ENCODE measurements around the gene MFRP. TPM values are rescaled to one million over a fixed set of nuclear protein-coding genes. Genes with fewer than 3 reads are reported as not detected.

The MFRP gene
- total RNA-seq, 2 donors from 2014 or later: not detected

GRCh38 chr11:119295178-119295577 is 51.3 kb downstream of the MFRP start:
- no peak for DNase-seq (ENCODE audit: low spot score)
- Histone ChIP-seq H3K4me1 (replicated peaks) (no peaks in the 10 kb centered on the region), H3K36me3 (no peaks in the 10 kb centered on the region), H3K9me3 (no peaks in the 10 kb centered on the region), H3K27ac (no peak overlapping the region), H3K4me3 (no peak overlapping the region), H3K27me3 (replicated peaks; ENCODE audit: insufficient read depth) (no peaks in the 10 kb centered on the region)
- TF ChIP-seq POLR2A (IDR thresholded peaks at IDR 0.05): no peak
- no peak for TF ChIP-seq CTCF (IDR thresholded peaks at IDR 0.05)
- no peak for TF ChIP-seq POLR2AphosphoS5 (IDR thresholded peaks at IDR 0.05)
- WGBS: 58% methylated on average over 3 of the region's 3 CpGs
- intact Hi-C loops (cut with DNase I): no loop called here

GRCh38 chr11:119293461-119293860 is 53.0 kb downstream of the MFRP start:
- H3K27me3 ChIP-seq (replicated peaks; ENCODE audit: insufficient read depth): no peaks in the 10 kb centered on the region
- TF ChIP-seq POLR2AphosphoS5 (IDR thresholded peaks at IDR 0.05) (no peak), POLR2A (IDR thresholded peaks at IDR 0.05) (no peak), CTCF (IDR thresholded peaks at IDR 0.05) (no peak)
- H3K4me3 ChIP-seq: no peak overlapping the region
- no peak for DNase-seq (ENCODE audit: low spot score)
- H3K36me3 ChIP-seq: no peaks in the 10 kb centered on the region
- no peaks in the 10 kb centered on the region for H3K9me3 ChIP-seq
- H3K4me1 ChIP-seq (replicated peaks): no peaks in the 10 kb centered on the region
- no peak overlapping the region for H3K27ac ChIP-seq
- 93% methylated on average over 3 of the region's 3 CpGs for WGBS
- intact Hi-C loops (cut with DNase I): no loop called here

GRCh38 chr11:119290894-119291497 is 55.5 kb downstream of the MFRP start:
- DNase-seq (ENCODE audit: low spot score): no peak
- intact Hi-C loops (cut with DNase I): no loop called here
- no peak for TF ChIP-seq POLR2A (IDR thresholded peaks at IDR 0.05)
- no peak for TF ChIP-seq CTCF (IDR thresholded peaks at IDR 0.05)
- TF ChIP-seq POLR2AphosphoS5 (IDR thresholded peaks at IDR 0.05): no peak
- no peak overlapping the region for H3K27ac ChIP-seq
- no peak overlapping the region for H3K4me3 ChIP-seq
- no peaks in the 10 kb centered on the region for H3K36me3 ChIP-seq
- no peaks in the 10 kb centered on the region for H3K9me3 ChIP-seq
- H3K4me1 ChIP-seq (replicated peaks): no peaks in the 10 kb centered on the region
- no peaks in the 10 kb centered on the region for H3K27me3 ChIP-seq (replicated peaks; ENCODE audit: insufficient read depth)
- 96% methylated on average over 10 of the region's 10 CpGs for WGBS

Small RNAs within 50 kb of the gene (microRNA-seq; reads per million reads assigned to microRNA genes)
- 0.67 reads per million for gene MIR6756

Small RNAs within 50 kb of the gene (small RNA-seq; reads per million reads assigned to genes)
- gene RF01225 (0 reads per million in 2 donors), gene RNU6-262P (0 reads per million in 2 donors)

Other genes with a start within 250 kb of the MFRP start
- 10 to 100 TPM; 39.6 to 49.6 TPM for gene DPAGT1, start 244.9 kb downstream of the MFRP start, total RNA-seq
- 1 to 10 TPM; 5.1 to 9.0 TPM for gene C2CD2L, start 239.4 kb downstream of the MFRP start, total RNA-seq
- gene HINFP, start 225.1 kb downstream of the MFRP start, total RNA-seq: 10 to 100 TPM; 22.1 to 41.7 TPM
- under 1 TPM in 1 of 2 donors, not detected in 1; 0.85 TPM for gene ABCG4, start 197.7 kb downstream of the MFRP start, total RNA-seq
- 10 to 100 TPM; 18.8 to 26.1 TPM for gene NLRX1, start 178.0 kb downstream of the MFRP start, total RNA-seq
- gene NHERF4, start 161.2 kb downstream of the MFRP start, total RNA-seq: not detected
- 10 to 100 TPM in 1 of 2 donors, 1 to 10 TPM in 1; 9.8 to 38.8 TPM for gene CBL, start 140.4 kb downstream of the MFRP start, total RNA-seq
- 100 to 1,000 TPM; 156 to 292 TPM for gene MCAM, start 29.6 kb downstream of the MFRP start, total RNA-seq
- gene RNF26, start 12.2 kb downstream of the MFRP start, total RNA-seq: 10 to 100 TPM; 17.6 to 34.2 TPM
- 10 to 100 TPM; 15.3 to 20.2 TPM for gene C1QTNF5, start 5.8 kb downstream of the MFRP start, total RNA-seq
- 10 to 100 TPM in 1 of 2 donors, 1 to 10 TPM in 1; 2.3 to 10.8 TPM for gene USP2, start 35.0 kb upstream of the MFRP start, total RNA-seq
- 10 to 100 TPM in 1 of 2 donors, 1 to 10 TPM in 1; 3.3 to 39.7 TPM for gene THY1, start 76.5 kb upstream of the MFRP start, total RNA-seq